ENCODE results near the gene C13orf42.
"Not testable (repeated sequence)": the region's sequence is repeated elsewhere in the genome, so short reads cannot be mapped to it uniquely, and the experiment has no call there.

Gene C13orf42

DNA sequence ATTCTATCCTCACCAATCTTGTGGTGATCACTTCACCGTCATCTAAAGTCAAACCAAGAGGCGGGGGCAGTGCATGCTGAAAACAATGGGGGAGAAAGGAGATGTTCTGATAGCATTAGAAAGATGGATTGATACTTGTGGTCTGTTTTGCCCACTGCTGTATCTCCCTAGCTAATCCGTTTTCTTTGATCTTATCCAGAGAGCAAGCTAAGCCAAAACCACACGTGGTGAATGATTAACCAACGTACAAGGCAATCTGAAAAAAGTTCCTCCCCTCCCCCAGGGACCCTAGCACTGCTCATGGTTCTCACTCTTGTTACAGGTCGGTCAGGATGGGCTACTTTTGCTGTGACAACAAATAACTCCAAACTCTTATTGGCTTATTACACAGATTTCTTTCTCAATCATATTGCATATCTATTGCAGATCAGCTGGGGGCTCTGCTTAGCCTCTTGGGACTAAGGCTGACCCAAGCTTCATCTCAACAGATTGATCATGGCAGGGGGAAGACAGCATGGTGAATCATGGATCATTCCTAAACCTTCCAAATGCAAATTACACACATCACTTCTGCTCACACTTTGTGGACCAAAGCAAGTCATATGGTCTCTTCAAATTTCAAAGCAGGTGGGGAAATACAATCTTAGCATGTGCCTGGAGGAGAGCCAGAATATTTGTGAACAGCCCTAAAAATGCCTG is 11.9 kb upstream of the C13orf42 start:
- Histone ChIP-seq H3K36me3 (ENCODE audit: control insufficient read depth, insufficient read depth, low read length) (no peaks in the 10 kb centered on the region), H3K4me3 (ENCODE audit: insufficient read depth, low read depth, low read length, poor library complexity, severe bottlenecking) (no peak overlapping the region), H3K4me1 (ENCODE audit: control insufficient read depth, insufficient read depth, low read length, poor library complexity, severe bottlenecking) (no peaks in the 10 kb centered on the region), H3K9me3 (ENCODE audit: control insufficient read depth, low read length) (no peaks in the 10 kb centered on the region), H3K27me3 (replicated peaks; ENCODE audit: control insufficient read depth, insufficient read depth, low read length, poor library complexity, severe bottlenecking) (no peaks in the 10 kb centered on the region), H3K27ac (ENCODE audit: insufficient read depth, low read length, poor library complexity, severe bottlenecking) (no peak overlapping the region)
- DNase-seq = no peak

DNA sequence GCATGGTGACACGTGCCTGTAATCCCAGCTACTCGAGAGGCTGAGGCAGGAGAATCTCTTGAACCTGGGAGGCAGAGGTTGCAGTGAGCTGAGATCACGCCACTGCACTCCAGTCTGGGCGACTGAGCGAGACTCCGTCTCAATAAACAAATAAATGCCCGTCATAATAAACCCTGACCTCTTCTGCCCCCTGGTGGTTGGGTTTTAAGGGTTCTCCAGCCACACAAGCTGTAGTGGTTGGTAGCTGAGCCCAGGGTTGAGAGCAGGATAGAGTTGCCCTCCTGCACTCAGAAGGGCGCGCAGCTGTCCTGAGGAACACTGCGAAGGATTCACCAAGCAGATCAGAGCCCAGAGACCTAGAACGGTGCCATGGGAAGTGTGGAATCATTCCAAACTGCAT is 9.8 kb upstream of the C13orf42 start:
- not testable (repeated sequence) for H3K9me3 ChIP-seq (ENCODE audit: control insufficient read depth, low read length); H3K27me3 ChIP-seq (replicated peaks; ENCODE audit: control insufficient read depth, insufficient read depth, low read length, poor library complexity, severe bottlenecking); H3K4me1 ChIP-seq (ENCODE audit: control insufficient read depth, insufficient read depth, low read length, poor library complexity, severe bottlenecking); DNase-seq; H3K4me3 ChIP-seq (ENCODE audit: insufficient read depth, low read depth, low read length, poor library complexity, severe bottlenecking); H3K36me3 ChIP-seq (ENCODE audit: control insufficient read depth, insufficient read depth, low read length); H3K27ac ChIP-seq (ENCODE audit: insufficient read depth, low read length, poor library complexity, severe bottlenecking)

DNA sequence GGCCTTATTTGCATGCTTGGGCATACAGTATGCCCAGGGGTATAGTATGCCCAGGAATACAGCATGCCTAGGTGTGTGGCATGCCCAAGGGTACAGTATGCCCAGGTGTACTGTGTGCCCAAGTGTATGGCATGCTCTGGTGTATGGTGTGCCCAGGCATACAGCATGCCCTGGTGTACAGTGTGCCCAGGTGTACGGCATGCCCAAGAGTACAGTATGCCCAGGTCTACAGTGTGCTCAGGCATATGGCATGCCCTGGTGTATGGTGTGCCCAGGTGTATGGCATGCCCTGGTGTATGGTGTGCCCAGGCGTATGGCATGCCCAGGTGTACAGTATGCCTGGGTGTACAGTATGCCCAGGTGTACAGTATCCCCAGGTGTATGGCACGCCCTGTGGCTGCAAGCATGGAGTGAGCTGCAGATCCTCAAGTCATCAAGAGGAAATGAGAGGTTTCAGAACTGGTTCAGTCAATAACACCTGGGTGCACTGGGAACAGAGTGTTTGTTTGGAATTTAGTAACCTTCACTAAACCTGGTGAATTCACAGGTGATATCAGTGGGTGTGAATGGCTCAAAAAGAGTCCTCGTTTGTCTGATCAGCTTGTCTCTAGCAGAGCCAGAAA is 7.8 kb upstream of the C13orf42 start:
- Histone ChIP-seq H3K27ac (ENCODE audit: insufficient read depth, low read length, poor library complexity, severe bottlenecking) (no peak overlapping the region), H3K4me1 (ENCODE audit: control insufficient read depth, insufficient read depth, low read length, poor library complexity, severe bottlenecking) (no peaks in the 10 kb centered on the region), H3K4me3 (ENCODE audit: insufficient read depth, low read depth, low read length, poor library complexity, severe bottlenecking) (no peak overlapping the region), H3K9me3 (ENCODE audit: control insufficient read depth, low read length) (no peaks in the 10 kb centered on the region), H3K27me3 (replicated peaks; ENCODE audit: control insufficient read depth, insufficient read depth, low read length, poor library complexity, severe bottlenecking) (no peaks in the 10 kb centered on the region), H3K36me3 (ENCODE audit: control insufficient read depth, insufficient read depth, low read length) (no peaks in the 10 kb centered on the region)
- DNase-seq = no peak

DNA sequence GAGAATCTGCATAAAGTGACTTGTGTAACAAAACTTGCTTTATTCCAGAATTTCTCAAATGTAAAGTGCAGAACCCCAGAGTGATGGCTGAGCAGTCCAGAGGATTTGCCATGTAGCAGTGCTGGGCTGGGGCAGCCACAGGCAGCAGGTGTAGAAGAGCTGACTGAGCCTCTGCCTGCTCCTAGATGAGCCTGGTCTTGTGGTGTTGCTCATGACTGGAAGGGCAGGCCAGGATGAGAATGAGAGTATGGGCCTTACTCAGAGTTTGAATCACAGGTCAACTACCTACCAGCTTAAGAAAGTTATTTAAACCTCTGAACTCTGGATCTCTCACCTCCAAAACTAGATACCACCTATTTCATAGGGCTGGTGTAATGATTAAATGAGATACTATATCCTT is 2.9 kb upstream of the C13orf42 start:
- DNase-seq = no peak
- H3K27ac ChIP-seq (ENCODE audit: insufficient read depth, low read length, poor library complexity, severe bottlenecking) = no peak overlapping the region
- H3K4me3 ChIP-seq (ENCODE audit: insufficient read depth, low read depth, low read length, poor library complexity, severe bottlenecking) = no peak overlapping the region
- no peaks in the 10 kb centered on the region for H3K27me3 ChIP-seq (replicated peaks; ENCODE audit: control insufficient read depth, insufficient read depth, low read length, poor library complexity, severe bottlenecking)
- H3K36me3 ChIP-seq (ENCODE audit: control insufficient read depth, insufficient read depth, low read length) = no peaks in the 10 kb centered on the region
- H3K4me1 ChIP-seq (ENCODE audit: control insufficient read depth, insufficient read depth, low read length, poor library complexity, severe bottlenecking) = no peaks in the 10 kb centered on the region
- no peaks in the 10 kb centered on the region for H3K9me3 ChIP-seq (ENCODE audit: control insufficient read depth, low read length)

DNA sequence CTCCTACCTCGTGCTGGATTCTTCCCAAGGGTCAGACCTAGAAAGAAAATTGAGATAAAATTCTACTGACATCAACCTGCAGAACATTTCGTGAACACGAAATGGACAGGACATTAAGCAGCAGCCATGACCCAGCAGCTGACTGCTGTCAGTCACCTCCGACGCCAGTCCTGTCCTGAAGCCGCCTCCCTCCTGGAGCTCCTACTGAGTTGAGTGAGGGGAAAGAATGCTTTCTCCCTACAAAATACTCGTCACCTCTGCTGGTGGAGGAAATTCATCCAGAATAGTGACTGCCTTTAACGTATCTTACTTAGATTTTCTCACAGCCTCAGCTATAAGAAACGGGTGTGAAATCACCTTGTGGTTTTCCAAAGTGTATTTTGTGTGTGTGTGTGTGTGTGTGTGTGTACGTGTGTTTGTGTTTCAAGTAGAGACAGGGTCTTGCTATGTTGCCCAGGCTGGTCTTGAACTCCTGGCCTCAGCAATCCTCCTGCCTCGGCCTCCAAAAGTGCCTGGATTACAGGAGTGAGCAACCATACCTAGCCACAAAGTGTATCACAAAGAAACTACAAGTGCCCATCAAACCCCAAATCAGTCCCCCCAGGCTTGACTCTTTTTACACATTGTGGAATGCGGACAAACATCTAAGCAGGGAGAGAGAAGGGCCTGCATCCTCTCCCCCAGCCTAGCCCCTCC is 2.3 kb upstream of the C13orf42 start:
- Histone ChIP-seq H3K36me3 (ENCODE audit: control insufficient read depth, insufficient read depth, low read length) (no peaks in the 10 kb centered on the region), H3K27me3 (replicated peaks; ENCODE audit: control insufficient read depth, insufficient read depth, low read length, poor library complexity, severe bottlenecking) (no peaks in the 10 kb centered on the region), H3K4me3 (ENCODE audit: insufficient read depth, low read depth, low read length, poor library complexity, severe bottlenecking) (no peak overlapping the region), H3K27ac (ENCODE audit: insufficient read depth, low read length, poor library complexity, severe bottlenecking) (no peak overlapping the region), H3K9me3 (ENCODE audit: control insufficient read depth, low read length) (no peaks in the 10 kb centered on the region), H3K4me1 (ENCODE audit: control insufficient read depth, insufficient read depth, low read length, poor library complexity, severe bottlenecking) (no peaks in the 10 kb centered on the region)
- no peak for DNase-seq

DNA sequence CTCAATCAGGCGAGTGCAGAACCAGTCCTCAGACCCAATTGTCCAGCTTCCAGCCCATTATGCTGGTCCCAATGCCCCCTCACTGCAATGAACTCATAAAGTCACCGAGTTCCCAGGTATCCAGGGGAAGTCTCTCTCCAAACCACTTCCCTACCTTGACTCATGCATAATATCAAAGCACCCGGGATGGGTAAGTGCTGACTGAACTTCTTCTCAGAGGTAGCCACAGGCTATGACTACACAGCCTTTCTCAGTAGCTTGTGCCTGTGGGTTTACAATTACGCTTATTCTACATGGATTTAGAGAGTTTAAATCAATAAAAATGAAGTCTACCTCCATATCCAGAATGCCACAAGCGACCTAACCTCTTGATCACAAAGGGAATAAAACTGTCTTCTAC is 1.7 kb upstream of the C13orf42 start:
- H3K4me3 ChIP-seq (ENCODE audit: insufficient read depth, low read depth, low read length, poor library complexity, severe bottlenecking) = no peak overlapping the region
- no peak for DNase-seq
- H3K27ac ChIP-seq (ENCODE audit: insufficient read depth, low read length, poor library complexity, severe bottlenecking) = no peak overlapping the region
- no peaks in the 10 kb centered on the region for H3K9me3 ChIP-seq (ENCODE audit: control insufficient read depth, low read length)
- no peaks in the 10 kb centered on the region for H3K27me3 ChIP-seq (replicated peaks; ENCODE audit: control insufficient read depth, insufficient read depth, low read length, poor library complexity, severe bottlenecking)
- H3K36me3 ChIP-seq (ENCODE audit: control insufficient read depth, insufficient read depth, low read length) = no peaks in the 10 kb centered on the region
- no peaks in the 10 kb centered on the region for H3K4me1 ChIP-seq (ENCODE audit: control insufficient read depth, insufficient read depth, low read length, poor library complexity, severe bottlenecking)

DNA sequence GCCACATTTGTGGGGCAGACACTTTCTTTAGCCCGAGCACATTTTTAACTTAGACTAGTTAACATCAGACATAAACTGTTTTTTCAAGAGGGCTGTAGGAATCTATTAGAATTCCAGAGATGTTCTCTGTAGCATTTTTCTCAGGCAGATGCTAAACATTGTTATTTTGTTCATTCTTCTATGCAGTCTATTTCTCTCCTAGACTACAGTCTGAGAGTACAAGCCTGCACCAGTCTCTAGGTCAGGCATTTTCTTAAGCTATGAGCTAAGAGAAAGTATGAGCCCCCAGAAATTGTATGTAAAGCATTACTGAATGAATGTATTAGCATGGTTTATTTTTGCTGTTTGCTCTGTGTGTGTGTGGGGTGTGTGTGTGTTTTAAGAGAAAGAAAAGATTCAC is 923 bp upstream of the C13orf42 start:
- Histone ChIP-seq H3K9me3 (ENCODE audit: control insufficient read depth, low read length) (no peaks in the 10 kb centered on the region), H3K4me3 (ENCODE audit: insufficient read depth, low read depth, low read length, poor library complexity, severe bottlenecking) (no peak overlapping the region), H3K27ac (ENCODE audit: insufficient read depth, low read length, poor library complexity, severe bottlenecking) (no peak overlapping the region), H3K36me3 (ENCODE audit: control insufficient read depth, insufficient read depth, low read length) (no peaks in the 10 kb centered on the region), H3K4me1 (ENCODE audit: control insufficient read depth, insufficient read depth, low read length, poor library complexity, severe bottlenecking) (no peaks in the 10 kb centered on the region), H3K27me3 (replicated peaks; ENCODE audit: control insufficient read depth, insufficient read depth, low read length, poor library complexity, severe bottlenecking) (no peaks in the 10 kb centered on the region)
- DNase-seq = no peak

DNA sequence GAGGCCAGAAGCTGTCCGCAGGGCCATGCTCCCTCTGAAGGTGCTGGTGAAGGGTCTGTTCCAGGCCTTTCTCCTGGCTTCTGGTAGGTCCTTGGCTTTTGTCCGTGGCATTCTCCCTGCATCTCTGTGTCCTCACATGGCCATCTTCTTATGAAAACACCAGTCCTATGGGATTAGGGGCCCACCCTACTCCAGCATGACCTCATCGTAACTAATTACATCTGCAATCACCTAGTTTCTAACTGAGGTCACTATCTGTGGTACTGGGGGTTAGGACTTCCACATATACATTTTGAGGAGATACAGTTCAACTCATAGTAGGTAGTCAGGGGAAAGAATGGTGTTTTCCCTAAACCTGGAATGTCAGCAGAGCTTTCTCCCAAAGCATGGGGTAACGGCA is 3.1 kb downstream of the C13orf42 start:
- Histone ChIP-seq H3K4me3 (ENCODE audit: insufficient read depth, low read depth, low read length, poor library complexity, severe bottlenecking) (no peak overlapping the region), H3K27me3 (replicated peaks; ENCODE audit: control insufficient read depth, insufficient read depth, low read length, poor library complexity, severe bottlenecking) (no peaks in the 10 kb centered on the region), H3K9me3 (ENCODE audit: control insufficient read depth, low read length) (no peaks in the 10 kb centered on the region), H3K27ac (ENCODE audit: insufficient read depth, low read length, poor library complexity, severe bottlenecking) (no peak overlapping the region), H3K4me1 (ENCODE audit: control insufficient read depth, insufficient read depth, low read length, poor library complexity, severe bottlenecking) (no peaks in the 10 kb centered on the region), H3K36me3 (ENCODE audit: control insufficient read depth, insufficient read depth, low read length) (no peaks in the 10 kb centered on the region)
- DNase-seq = no peak

DNA sequence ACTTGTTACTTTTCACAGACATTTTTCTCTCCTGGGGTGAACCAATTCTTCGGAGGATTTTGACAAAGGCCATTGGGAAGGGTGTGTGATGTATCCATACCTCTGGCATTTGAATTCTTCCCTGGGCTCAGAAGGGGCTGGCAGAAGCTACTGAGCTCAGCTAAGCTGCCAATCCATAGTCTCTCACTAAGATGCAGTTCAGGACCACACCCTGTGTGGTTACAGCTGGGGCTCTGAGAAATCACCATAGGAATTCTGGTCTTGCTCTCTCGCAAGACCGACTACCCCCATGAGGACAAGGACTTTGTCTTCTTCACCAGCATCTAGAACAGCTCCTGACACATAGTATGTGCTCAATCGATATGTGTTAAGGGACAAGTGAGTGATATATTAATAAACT is 6.0 kb downstream of the C13orf42 start:
- Histone ChIP-seq H3K4me3 (ENCODE audit: insufficient read depth, low read depth, low read length, poor library complexity, severe bottlenecking) (no peak overlapping the region), H3K9me3 (ENCODE audit: control insufficient read depth, low read length) (no peaks in the 10 kb centered on the region), H3K36me3 (ENCODE audit: control insufficient read depth, insufficient read depth, low read length) (no peaks in the 10 kb centered on the region), H3K27ac (ENCODE audit: insufficient read depth, low read length, poor library complexity, severe bottlenecking) (no peak overlapping the region), H3K27me3 (replicated peaks; ENCODE audit: control insufficient read depth, insufficient read depth, low read length, poor library complexity, severe bottlenecking) (peaks cover 7% of the 10 kb centered on the region), H3K4me1 (ENCODE audit: control insufficient read depth, insufficient read depth, low read length, poor library complexity, severe bottlenecking) (no peaks in the 10 kb centered on the region)
- no peak for DNase-seq

DNA sequence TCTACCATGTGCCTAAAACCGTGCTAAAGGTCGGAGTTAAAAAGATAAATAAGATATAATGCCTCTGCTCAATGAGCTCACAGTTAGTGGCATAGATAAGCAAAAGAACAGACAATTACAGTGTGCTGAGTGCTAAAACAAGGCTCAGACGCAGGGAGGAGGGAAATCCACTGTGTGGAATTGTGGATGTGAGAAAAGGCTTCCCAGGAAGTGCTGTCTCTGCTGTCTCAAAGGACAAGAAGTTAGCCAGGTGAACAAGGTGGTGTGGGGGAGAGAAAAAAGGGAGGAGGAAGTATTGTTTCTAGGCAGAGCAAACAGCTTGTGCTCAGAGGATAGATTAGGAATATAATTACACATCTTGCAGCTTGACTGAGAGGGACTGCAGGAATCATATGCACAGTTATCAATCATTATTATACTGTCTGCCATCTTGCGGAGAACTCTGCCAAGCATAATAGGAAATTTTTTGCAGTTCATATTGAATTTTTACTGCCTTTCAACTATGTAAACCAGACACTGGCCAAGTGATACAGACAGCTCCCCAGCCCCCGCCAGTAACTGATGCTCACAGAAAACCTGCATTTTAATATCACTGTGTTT is 9.3 kb downstream of the C13orf42 start:
- no peak overlapping the region for H3K4me3 ChIP-seq (ENCODE audit: insufficient read depth, low read depth, low read length, poor library complexity, severe bottlenecking)
- no peak overlapping the region for H3K27ac ChIP-seq (ENCODE audit: insufficient read depth, low read length, poor library complexity, severe bottlenecking)
- no peaks in the 10 kb centered on the region for H3K4me1 ChIP-seq (ENCODE audit: control insufficient read depth, insufficient read depth, low read length, poor library complexity, severe bottlenecking)
- H3K27me3 ChIP-seq (replicated peaks; ENCODE audit: control insufficient read depth, insufficient read depth, low read length, poor library complexity, severe bottlenecking) = peaks cover 7% of the 10 kb centered on the region
- H3K9me3 ChIP-seq (ENCODE audit: control insufficient read depth, low read length) = no peaks in the 10 kb centered on the region
- H3K36me3 ChIP-seq (ENCODE audit: control insufficient read depth, insufficient read depth, low read length) = no peaks in the 10 kb centered on the region
- DNase-seq = no peak

All from effector memory CD4-positive, alpha-beta T cell (primary cell).